ENCODE data around the gene CCDC12. TPM values are rescaled to one million over a fixed set of nuclear protein-coding genes. Genes with fewer than 3 reads are reported as not detected.

Gene CCDC12
- total RNA-seq, 4 donors from 2014 or later = 43.2 to 60.6 (median 51.8) TPM

- no peaks in the 10 kb centered on the region for H3K9me3 ChIP-seq
- TF ChIP-seq CTCF (IDR thresholded peaks at IDR 0.05) (no peak), POLR2A (IDR thresholded peaks at IDR 0.05) (no peak)
- H3K36me3 ChIP-seq = no peaks in the 10 kb centered on the region
- peak overlapping the region; percentile 59 to 90 (median 85) for H3K27ac ChIP-seq
- peak overlapping the region in 2 of 3 donors; percentile 42 to 56 for H3K4me3 ChIP-seq (replicated peaks in 1 of 3)
- no peaks in the 10 kb centered on the region for H3K27me3 ChIP-seq
- peaks cover 10% of the 10 kb centered on the region in 2 donors for H3K4me1 ChIP-seq
- DNase-seq = no peak
- intact Hi-C loops (cut with DNase I) = no loop called here
- 79 to 88% methylated on average over 8 to 18 of the region's 23 CpGs for WGBS, 2 donors
Measured at GRCh38 chr3:47010111-47010712, 33.7 kb upstream of the CCDC12 start.

GRCh38 chr3:47009225-47010110 lies 32.9 kb upstream of the CCDC12 start:
- WGBS, 2 donors = 6 to 9% methylated on average over 17 to 38 of the region's 85 CpGs
- Histone ChIP-seq H3K4me1 (peaks cover 10% of the 10 kb centered on the region in 2 donors), H3K9me3 (no peaks in the 10 kb centered on the region), H3K27ac (peak overlapping the region; percentile 59 to 90 (median 85)), H3K27me3 (no peaks in the 10 kb centered on the region), H3K36me3 (no peaks in the 10 kb centered on the region), H3K4me3 (replicated peaks in 1 of 3) (peak overlapping the region in 2 of 3 donors; percentile 42 to 56)
- DNase-seq = peak; percentile 93 to 94
- intact Hi-C loops (cut with DNase I) = no loop called here
- no peak for TF ChIP-seq CTCF (IDR thresholded peaks at IDR 0.05)
- peak; percentile 51 to 94 for TF ChIP-seq POLR2A (IDR thresholded peaks at IDR 0.05)

- TF ChIP-seq CTCF (IDR thresholded peaks at IDR 0.05) (peak in 1 of 6 experiments; percentile 1), POLR2A (IDR thresholded peaks at IDR 0.05) (no peak)
- no peak for DNase-seq
- Histone ChIP-seq H3K9me3 (no peaks in the 10 kb centered on the region), H3K36me3 (no peaks in the 10 kb centered on the region), H3K4me3 (replicated peaks in 1 of 3) (peak overlapping the region in 1 of 3 donors; percentile 42), H3K4me1 (peaks cover 10% of the 10 kb centered on the region in 2 donors), H3K27me3 (no peaks in the 10 kb centered on the region), H3K27ac (peak overlapping the region in 1 of 3 donors; percentile 41)
- intact Hi-C loops (cut with DNase I) = no loop called here
- 60 to 76% methylated on average over 8 to 9 of the region's 23 CpGs for WGBS, 2 donors
Measured at GRCh38 chr3:47008851-47009224, 32.3 kb upstream of the CCDC12 start.

- DNase-seq = no peak
- Histone ChIP-seq H3K4me1 (peaks cover 10% of the 10 kb centered on the region in 2 donors), H3K36me3 (peaks cover 0 to 1% of the 10 kb centered on the region in 2 donors), H3K27ac (no peak overlapping the region), H3K4me3 (replicated peaks in 1 of 3) (no peak overlapping the region), H3K27me3 (no peaks in the 10 kb centered on the region), H3K9me3 (no peaks in the 10 kb centered on the region)
- intact Hi-C loops (cut with DNase I) = no loop called here
- WGBS, 2 donors = 97 to 100% methylated on average over 11 to 13 of the region's 13 CpGs
- TF ChIP-seq POLR2A (IDR thresholded peaks at IDR 0.05) (no peak), CTCF (IDR thresholded peaks at IDR 0.05) (no peak)
Measured at GRCh38 chr3:47008234-47008796, 31.8 kb upstream of the CCDC12 start.

All from thyroid gland (tissue), 4 donors.